Activated CD8-positive, alpha-beta T cell treated with anti-CD3 and anti-CD28 coated beads for 36 hours (primary cell): ENCODE data around the gene DAAM2. TPM values are rescaled to one million over a fixed set of nuclear protein-coding genes. Genes with fewer than 3 reads are reported as not detected.

Experiments
- ATAC-seq: fragments of 200-7000 bp; cut with Tn5 transposase; one replicate; pipeline ENCODE4 v1.10.0; 2021; ENCODE audit warnings: mild to moderate bottlenecking, moderate library complexity
- CTCF ChIA-PET: fragments of 350-600 bp; sonication (Branson Sonifier 250); formaldehyde crosslinking; loops from one replicate; lab custom pipeline; 2021; ENCODE audit warnings: antibody characterized with exemption; lab: Charles Lee
- POLR2A ChIA-PET: fragments of 350-600 bp; sonication (Branson Sonifier 250); formaldehyde crosslinking; loops from one replicate; lab custom pipeline; 2021; ENCODE audit warnings: antibody characterized with exemption; lab: Charles Lee
- DNase-seq: peaks from one replicate; pipeline ENCODE4 v3.0.0-alpha.2; 2020
- H3K27ac Mint-ChIP-seq: one replicate; pipeline ENCODE4 v1.8.0; 2021; ENCODE audit warnings: mild to moderate bottlenecking, mixed read lengths
- H3K27me3 Mint-ChIP-seq: one replicate; pipeline ENCODE4 v1.8.0; 2021; ENCODE audit warnings: mixed read lengths
- H3K36me3 Mint-ChIP-seq: one replicate; pipeline ENCODE4 v1.8.0; 2021; ENCODE audit warnings: low read depth, mixed read lengths
- H3K4me1 Mint-ChIP-seq: one replicate; pipeline ENCODE4 v1.8.0; 2021; ENCODE audit warnings: low read depth, mixed read lengths
- H3K4me3 Mint-ChIP-seq: one replicate; pipeline ENCODE4 v1.8.0; 2021; ENCODE audit warnings: mild to moderate bottlenecking, moderate library complexity, mixed read lengths
- H3K9me3 Mint-ChIP-seq: one replicate; pipeline ENCODE4 v1.8.0; 2021; ENCODE audit warnings: mixed read lengths
- intact Hi-C: fragments of 100-400 bp; cut with micrococcal nuclease; formaldehyde crosslinking; loops from one replicate; pipeline ENCODE4 v1.10.0; 2022
- total RNA-seq, 2 experiments: library from RNA; stranded (reverse); gene quantifications; one replicate each; pipeline ENCODE4 v1.2.3, GENCODE V29; 2021
- TF ChIP-seq, protein P1 (sequence below): fragments of 200-600 bp; IDR thresholded peaks from one replicate; pipeline ENCODE4 v1.8.0; 2022; ENCODE audit warnings: antibody characterized with exemption, mild to moderate bottlenecking

The DAAM2 gene
- total RNA-seq, 2 experiments from 2014 or later = not detected

DNA sequence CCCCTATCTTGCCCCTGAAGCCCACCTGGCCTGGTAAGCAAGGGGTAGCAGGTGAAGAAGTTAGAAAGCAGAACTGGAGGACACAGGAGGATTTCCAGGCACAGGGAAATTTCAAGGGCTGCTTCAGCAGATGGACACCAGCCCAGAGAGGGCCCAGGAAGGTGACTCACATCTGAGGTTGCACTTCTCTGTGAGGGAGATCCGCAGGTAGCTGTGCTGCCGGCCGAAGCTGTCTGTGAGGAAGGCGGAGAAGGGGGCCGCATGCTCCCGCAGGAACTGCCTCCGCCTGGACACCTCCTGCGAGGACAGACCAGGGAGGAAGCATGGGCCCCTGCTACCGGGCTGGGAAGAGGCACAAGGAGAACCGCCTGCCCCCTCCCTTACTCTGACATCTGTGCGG lies 135.0 kb downstream of the DAAM2 start:
- no peak overlapping the region for H3K27ac Mint-ChIP-seq
- TF ChIP-seq, protein P1, sequence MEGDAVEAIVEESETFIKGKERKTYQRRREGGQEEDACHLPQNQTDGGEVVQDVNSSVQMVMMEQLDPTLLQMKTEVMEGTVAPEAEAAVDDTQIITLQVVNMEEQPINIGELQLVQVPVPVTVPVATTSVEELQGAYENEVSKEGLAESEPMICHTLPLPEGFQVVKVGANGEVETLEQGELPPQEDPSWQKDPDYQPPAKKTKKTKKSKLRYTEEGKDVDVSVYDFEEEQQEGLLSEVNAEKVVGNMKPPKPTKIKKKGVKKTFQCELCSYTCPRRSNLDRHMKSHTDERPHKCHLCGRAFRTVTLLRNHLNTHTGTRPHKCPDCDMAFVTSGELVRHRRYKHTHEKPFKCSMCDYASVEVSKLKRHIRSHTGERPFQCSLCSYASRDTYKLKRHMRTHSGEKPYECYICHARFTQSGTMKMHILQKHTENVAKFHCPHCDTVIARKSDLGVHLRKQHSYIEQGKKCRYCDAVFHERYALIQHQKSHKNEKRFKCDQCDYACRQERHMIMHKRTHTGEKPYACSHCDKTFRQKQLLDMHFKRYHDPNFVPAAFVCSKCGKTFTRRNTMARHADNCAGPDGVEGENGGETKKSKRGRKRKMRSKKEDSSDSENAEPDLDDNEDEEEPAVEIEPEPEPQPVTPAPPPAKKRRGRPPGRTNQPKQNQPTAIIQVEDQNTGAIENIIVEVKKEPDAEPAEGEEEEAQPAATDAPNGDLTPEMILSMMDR = no peak
- DNase-seq (no peak), ATAC-seq (no peak)
- no peaks in the 10 kb centered on the region for H3K36me3 Mint-ChIP-seq
- POLR2A ChIA-PET = interaction anchor here (0.7 kb wide), 1 partner anchor 1066 kb away, joined by 4 read pairs; no protein-coding TSS in a partner anchor
- CTCF ChIA-PET = no interaction called here
- H3K27me3 Mint-ChIP-seq = no peaks in the 10 kb centered on the region
- peaks cover 4% of the 10 kb centered on the region for H3K9me3 Mint-ChIP-seq
- peaks cover 8% of the 10 kb centered on the region for H3K4me1 Mint-ChIP-seq
- intact Hi-C loops = no loop called here
- no peak overlapping the region for H3K4me3 Mint-ChIP-seq

DNA sequence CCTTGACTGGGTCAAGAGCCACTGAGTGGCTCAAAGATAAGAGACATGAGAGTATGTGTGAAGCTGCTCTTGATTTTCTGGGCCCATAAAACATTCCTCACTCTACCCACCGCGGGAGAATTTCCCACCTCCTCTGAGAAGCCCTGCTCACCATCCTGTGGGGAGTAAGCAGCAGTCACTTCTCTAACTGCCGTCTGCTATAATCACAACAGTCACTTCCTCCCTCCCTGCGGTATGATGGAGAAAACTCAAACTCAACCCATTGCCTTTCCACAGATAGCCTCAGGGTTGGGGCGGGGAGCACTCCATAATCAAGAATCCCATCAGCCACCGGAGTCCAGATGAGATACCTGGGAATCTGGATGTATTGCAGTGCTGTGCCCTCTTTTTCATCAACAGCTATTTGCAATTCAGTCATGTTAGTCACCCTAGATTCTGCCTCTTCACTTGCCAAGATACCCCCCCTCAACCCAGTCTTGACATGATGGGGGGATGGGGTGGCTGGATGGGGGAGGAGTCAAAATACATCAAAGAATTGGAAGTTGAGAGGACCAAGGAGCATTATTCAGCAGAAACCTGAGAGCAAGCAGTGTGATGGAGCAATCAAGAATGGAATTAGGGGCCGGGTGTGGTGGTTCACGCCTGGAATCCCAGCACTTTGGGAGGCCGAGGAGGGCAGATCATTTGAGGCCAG lies 137.0 kb downstream of the DAAM2 start:
- POLR2A ChIA-PET = no interaction called here
- intact Hi-C loops = no loop called here
- CTCF ChIA-PET = no interaction called here
- no peak overlapping the region for H3K4me3 Mint-ChIP-seq
- H3K9me3 Mint-ChIP-seq = peaks cover 4% of the 10 kb centered on the region
- H3K4me1 Mint-ChIP-seq = peaks cover 9% of the 10 kb centered on the region
- H3K36me3 Mint-ChIP-seq = no peaks in the 10 kb centered on the region
- no peak overlapping the region for H3K27ac Mint-ChIP-seq
- peaks cover 4% of the 10 kb centered on the region for H3K27me3 Mint-ChIP-seq
- TF ChIP-seq, protein P1 = no peak
- no peak for ATAC-seq
- no peak for DNase-seq

DNA sequence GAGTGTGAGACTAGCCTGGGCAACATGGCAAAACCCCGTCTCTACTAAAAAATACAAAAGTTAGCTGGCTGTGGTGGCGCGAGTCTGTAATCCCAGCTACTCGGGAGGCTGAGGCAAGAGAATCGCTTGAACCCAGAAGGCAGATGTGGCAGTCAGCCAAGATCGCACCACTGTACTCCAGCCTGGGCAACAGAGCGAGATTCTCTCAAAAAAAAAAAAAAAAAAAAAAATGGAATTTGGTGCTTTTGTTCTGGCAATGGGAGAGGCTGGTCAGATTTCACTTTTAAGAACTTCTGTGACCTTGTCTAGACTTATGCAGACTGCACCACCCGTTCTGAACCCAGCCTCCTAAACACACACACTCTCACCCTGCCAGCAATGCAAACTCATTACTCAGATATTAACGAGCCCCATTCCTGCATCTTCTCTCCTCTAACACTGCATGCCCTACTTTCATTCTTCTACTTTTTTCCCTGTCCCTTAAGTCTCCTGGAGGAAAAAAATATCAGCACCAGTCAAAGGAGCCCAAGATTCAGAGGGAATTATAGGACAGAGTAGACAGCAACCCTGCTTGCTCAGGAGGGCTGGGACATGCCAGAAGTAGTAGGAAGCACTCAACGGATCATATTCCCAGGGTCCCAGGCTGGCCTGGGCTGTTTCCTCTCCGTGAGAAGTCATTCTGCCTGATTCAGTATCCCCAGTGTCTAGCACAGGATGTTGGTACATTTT lies 137.7 kb downstream of the DAAM2 start:
- peaks cover 4% of the 10 kb centered on the region for H3K9me3 Mint-ChIP-seq
- POLR2A ChIA-PET = no interaction called here
- CTCF ChIA-PET = interaction anchor here (0.9 kb wide), 1 partner anchor 64 kb away, joined by 3 read pairs; no protein-coding TSS in a partner anchor
- H3K27ac Mint-ChIP-seq = no peak overlapping the region
- ATAC-seq (no peak), DNase-seq (no peak)
- H3K27me3 Mint-ChIP-seq = peaks cover 4% of the 10 kb centered on the region
- H3K36me3 Mint-ChIP-seq = no peaks in the 10 kb centered on the region
- TF ChIP-seq, protein P1 = no peak
- no peak overlapping the region for H3K4me3 Mint-ChIP-seq
- H3K4me1 Mint-ChIP-seq = peaks cover 10% of the 10 kb centered on the region
- intact Hi-C loops = no loop called here

DNA sequence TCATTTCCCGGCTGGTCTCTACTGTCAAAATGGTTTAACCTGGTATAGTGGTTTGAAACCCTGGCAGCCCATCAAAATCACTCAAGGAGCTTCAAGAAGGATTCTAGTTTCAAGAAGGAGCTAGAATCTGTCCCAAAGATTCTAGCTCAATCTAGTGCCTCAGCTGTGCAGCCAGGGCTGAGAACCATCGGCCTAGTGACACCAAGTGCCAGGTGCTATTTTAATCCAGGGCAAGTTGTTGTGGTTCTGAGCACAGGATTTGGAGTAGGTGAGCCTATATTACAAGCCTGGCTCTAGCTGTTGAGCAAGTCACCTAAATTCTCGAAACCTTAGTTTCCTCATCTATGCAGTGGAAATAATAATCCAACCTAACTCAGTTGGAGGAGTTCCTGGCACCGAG lies 138.4 kb downstream of the DAAM2 start:
- intact Hi-C loops = no loop called here
- CTCF ChIA-PET = interaction anchor here (0.9 kb wide), 1 partner anchor 65 kb away, joined by 3 read pairs; no protein-coding TSS in a partner anchor
- TF ChIP-seq, protein P1 = no peak
- H3K4me1 Mint-ChIP-seq = peaks cover 10% of the 10 kb centered on the region
- DNase-seq = no peak
- no peaks in the 10 kb centered on the region for H3K36me3 Mint-ChIP-seq
- POLR2A ChIA-PET = no interaction called here
- no peak for ATAC-seq
- H3K9me3 Mint-ChIP-seq = peaks cover 4% of the 10 kb centered on the region
- H3K27me3 Mint-ChIP-seq = peaks cover 4% of the 10 kb centered on the region
- no peak overlapping the region for H3K4me3 Mint-ChIP-seq
- H3K27ac Mint-ChIP-seq = no peak overlapping the region

DNA sequence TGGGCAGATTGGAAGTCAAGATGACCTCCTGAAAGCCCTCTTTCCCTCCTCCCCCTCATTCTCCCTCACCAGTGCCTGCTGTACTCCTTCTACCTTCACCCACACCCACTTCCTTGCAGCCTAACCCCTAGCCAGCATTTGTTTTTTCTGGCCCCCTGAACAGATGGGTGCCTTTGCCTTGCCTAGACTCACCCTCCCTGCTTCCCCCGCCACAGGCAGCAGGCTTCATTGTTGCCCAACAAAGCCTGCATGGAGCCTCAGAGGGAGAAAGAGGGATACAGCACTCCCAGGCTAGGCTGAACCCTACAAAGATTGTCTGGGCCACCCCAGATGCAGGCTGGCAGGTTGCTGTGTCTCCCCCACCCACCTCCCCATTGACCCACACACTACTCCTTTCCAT lies 139.4 kb downstream of the DAAM2 start:
- POLR2A ChIA-PET = interaction anchor here (0.7 kb wide), 1 partner anchor 9 kb away, joined by 3 read pairs; no protein-coding TSS in a partner anchor
- H3K4me3 Mint-ChIP-seq = no peak overlapping the region
- no peaks in the 10 kb centered on the region for H3K36me3 Mint-ChIP-seq
- peaks cover 4% of the 10 kb centered on the region for H3K27me3 Mint-ChIP-seq
- no peak overlapping the region for H3K27ac Mint-ChIP-seq
- no peaks in the 10 kb centered on the region for H3K9me3 Mint-ChIP-seq
- CTCF ChIA-PET = no interaction called here
- intact Hi-C loops = no loop called here
- DNase-seq (no peak), ATAC-seq (no peak)
- peaks cover 6% of the 10 kb centered on the region for H3K4me1 Mint-ChIP-seq
- TF ChIP-seq, protein P1 = no peak
